Bronchial epithelial cell (primary cell): Measurements from ENCODE around the gene CCN6. TPM values are rescaled to one million over a fixed set of nuclear protein-coding genes. Genes with fewer than 3 reads are reported as not detected.

ENCODE experiments used
- DNase-seq: peaks from one replicate; pipeline ENCODE4 v3.0.0-alpha.2; 2010; ENCODE audit warnings: low read depth
- FAIRE-seq: peaks from 2 replicates; lab custom pipeline; 2011; peaks lifted over from hg19 to GRCh38; lab: Jason Lieb, UNC
- H3K27me3 ChIP-seq: 2 replicates; pipeline ENCODE4 v1.5.1; 2011; ENCODE audit warnings: low read length; ENCODE audit not compliant: control insufficient read depth, insufficient read depth
- H3K36me3 ChIP-seq: 2 replicates; pipeline ENCODE4 v1.5.1; 2011; ENCODE audit warnings: low read length; ENCODE audit not compliant: control insufficient read depth, insufficient read depth
- H3K4me3 ChIP-seq: 2 replicates; pipeline ENCODE4 v1.5.1; 2011; ENCODE audit warnings: mild to moderate bottlenecking, low read depth, low read length, control low read depth
- CTCF ChIP-seq: IDR thresholded peaks from 2 replicates; pipeline ENCODE4 v1.5.1; 2011; ENCODE audit warnings: mild to moderate bottlenecking, moderate library complexity, low read length, control low read depth, inconsistent platforms; ENCODE audit not compliant: insufficient read depth, severe bottlenecking
- total RNA-seq: library from RNA; depleted of rRNA; stranded (reverse); fragments of >200 nt; gene quantifications from 2 replicates; pipeline ENCODE4 v1.2.1, GENCODE V29; 2014

The CCN6 gene
- total RNA-seq, 1 donor from 2014 or later: not detected

- H3K4me3 ChIP-seq: no peak overlapping the region
- DNase-seq (no peak), FAIRE-seq (no peak)
- H3K27me3 ChIP-seq: no peaks in the 10 kb centered on the region
- no peak for TF ChIP-seq CTCF
- no peaks in the 10 kb centered on the region for H3K36me3 ChIP-seq
Observed at GRCh38 chr6:112114577-112115223, 60.8 kb downstream of the CCN6 start.

- DNase-seq: no peak
- Histone ChIP-seq H3K36me3 (no peaks in the 10 kb centered on the region), H3K4me3 (no peak overlapping the region), H3K27me3 (no peaks in the 10 kb centered on the region)
- TF ChIP-seq CTCF: peak; percentile 6
- FAIRE-seq: no peak
Observed at GRCh38 chr6:112116221-112116620, 62.3 kb downstream of the CCN6 start.

- Histone ChIP-seq H3K4me3 (no peak overlapping the region), H3K36me3 (no peaks in the 10 kb centered on the region), H3K27me3 (no peaks in the 10 kb centered on the region)
- FAIRE-seq (no peak), DNase-seq (peak; percentile 85)
- TF ChIP-seq CTCF: no peak
Observed at GRCh38 chr6:112117554-112117953, 63.6 kb downstream of the CCN6 start.

- no peak overlapping the region for H3K4me3 ChIP-seq
- TF ChIP-seq CTCF: no peak
- no peaks in the 10 kb centered on the region for H3K27me3 ChIP-seq
- H3K36me3 ChIP-seq: no peaks in the 10 kb centered on the region
- DNase-seq (no peak), FAIRE-seq (no peak)
Observed at GRCh38 chr6:112118034-112118433, 64.1 kb downstream of the CCN6 start.

Other genes starting within 250 kb of the CCN6 start
- 38.7 and 75.0 TPM in 2 replicates for gene FYN, start 180.7 kb upstream of the CCN6 start, total RNA-seq
- 33.4 and 41.1 TPM in 2 replicates for gene TUBE1, start 33.4 kb downstream of the CCN6 start, total RNA-seq
- gene FAM229B, start 33.5 kb downstream of the CCN6 start, total RNA-seq: 1.6 and 4.0 TPM in 2 replicates
- 0.38 and 5.5 TPM in 2 replicates for gene LAMA4, start 200.5 kb downstream of the CCN6 start, total RNA-seq